ENCODE results near the gene BCL11A.

- TF ChIP-seq CTCF (conservative IDR thresholded peaks at IDR 0.05) = no peak
- TF ChIP-seq ZFX (IDR thresholded peaks at IDR 0.05) = no peak
Measured at GRCh38 chr2:60585276-60585675, 31.8 kb upstream of the BCL11A start.

Data from C4-2B (cell line).